DND-41 (cell line): ENCODE results near the gene FGG.

Experiments used
- ATAC-seq: fragments of 200-7000 bp; cut with Tn5 transposase; 3 replicates; pipeline ENCODE4 v1.9.1; 2021; ENCODE audit warnings: low read depth; ENCODE audit not compliant: insufficient read depth
- DNase-seq: peaks from one replicate; pipeline ENCODE4 v3.0.0-alpha.2; 2020
- H2AFZ ChIP-seq: 2 replicates; pipeline ENCODE4 v1.6.0; 2012; ENCODE audit warnings: low read depth, low read length
- H3K27ac ChIP-seq: 2 replicates; pipeline ENCODE4 v1.5.1; 2012; ENCODE audit warnings: low read length, inconsistent platforms
- H3K27me3 ChIP-seq: fragments of 200-600 bp; sonication (generic); 2 replicates; pipeline ENCODE4 v1.6.0; 2012; ENCODE audit warnings: low read length, mild to moderate bottlenecking, inconsistent platforms; ENCODE audit not compliant: insufficient read depth, poor library complexity
- H3K36me3 ChIP-seq: 2 replicates; pipeline ENCODE4 v1.5.1; 2012; ENCODE audit warnings: low read length, inconsistent platforms; ENCODE audit not compliant: insufficient read depth
- H3K4me1 ChIP-seq: 2 replicates; pipeline ENCODE4 v1.5.1; 2012; ENCODE audit warnings: mild to moderate bottlenecking, low read length; ENCODE audit not compliant: insufficient read depth
- H3K4me2 ChIP-seq: 2 replicates; pipeline ENCODE4 v1.6.0; 2012; ENCODE audit warnings: mild to moderate bottlenecking, moderate library complexity, low read length, inconsistent platforms; ENCODE audit not compliant: insufficient read depth
- H3K4me3 ChIP-seq, 2 experiments: fragments of 200-600 bp in 1 of 2; shearing (Covaris generic) in 1 of 2; 2 replicates each; pipeline ENCODE4 v1.5.1; 2012 to 2016; ENCODE audit warnings: inconsistent platforms in 2 of 2, low read length in 2 of 2, mild to moderate bottlenecking in 2 of 2, low read depth in 1 of 2, moderate library complexity in 1 of 2
- H3K79me2 ChIP-seq: 2 replicates; pipeline ENCODE4 v1.6.0; 2012; ENCODE audit warnings: low read length, inconsistent platforms; ENCODE audit not compliant: insufficient read depth
- H3K9ac ChIP-seq: 2 replicates; pipeline ENCODE4 v1.6.0; 2012; ENCODE audit warnings: low read depth, mild to moderate bottlenecking, inconsistent platforms, low read length, moderate library complexity
- H3K9me3 ChIP-seq: 2 replicates; pipeline ENCODE4 v1.5.1; 2012; ENCODE audit warnings: low read length, moderate library complexity, mild to moderate bottlenecking, inconsistent platforms; ENCODE audit not compliant: insufficient read depth, severe bottlenecking
- H4K20me1 ChIP-seq: 2 replicates; pipeline ENCODE4 v1.6.0; 2012; ENCODE audit warnings: low read length; ENCODE audit not compliant: insufficient read depth
- CTCF ChIP-seq: IDR thresholded peaks from 2 replicates; pipeline ENCODE4 v1.5.1; 2012; ENCODE audit warnings: borderline replicate concordance, low read length, moderate library complexity, mild to moderate bottlenecking; ENCODE audit not compliant: poor library complexity, severe bottlenecking; ENCODE audit errors: extremely low read depth
- EZH2 ChIP-seq: IDR thresholded peaks from 3 replicates; pipeline ENCODE4 v1.6.1; 2012; ENCODE audit warnings: borderline replicate concordance, low read depth, mild to moderate bottlenecking, moderate library complexity, low read length, inconsistent platforms; ENCODE audit not compliant: severe bottlenecking

Gene FGG

DNA sequence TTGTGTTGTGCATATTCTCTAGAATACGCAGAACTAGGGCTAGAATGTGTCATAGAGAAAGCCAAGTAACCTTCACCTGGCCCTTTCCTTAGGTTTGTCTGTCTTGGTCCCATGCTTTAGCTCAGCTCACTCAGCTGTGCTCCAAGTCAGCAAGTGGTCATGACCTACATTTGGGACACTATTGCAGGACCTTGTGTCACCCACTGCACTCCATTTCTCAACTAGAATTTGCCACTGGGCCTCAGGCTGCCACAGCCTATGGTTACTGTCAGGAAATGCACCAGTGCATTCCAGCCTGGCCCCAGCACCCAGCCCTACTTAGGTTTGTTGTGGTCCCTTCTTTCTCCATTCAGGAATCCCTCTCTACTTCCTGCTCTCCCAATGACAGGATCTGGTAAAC is 7.7 kb upstream of the FGG start:
- no peak overlapping the region for H3K4me3 ChIP-seq
- no peak overlapping the region for H2AFZ ChIP-seq
- DNase-seq (no peak), ATAC-seq (no peak)
- no peaks in the 10 kb centered on the region for H3K9me3 ChIP-seq
- H3K27me3 ChIP-seq = peaks cover 8% of the 10 kb centered on the region
- no peaks in the 10 kb centered on the region for H3K4me1 ChIP-seq
- no peak overlapping the region for H3K27ac ChIP-seq
- H3K4me2 ChIP-seq = no peak overlapping the region
- TF ChIP-seq EZH2 = no peak
- TF ChIP-seq CTCF = no peak
- no peaks in the 10 kb centered on the region for H4K20me1 ChIP-seq
- H3K79me2 ChIP-seq = no peaks in the 10 kb centered on the region
- H3K9ac ChIP-seq = no peak overlapping the region
- no peaks in the 10 kb centered on the region for H3K36me3 ChIP-seq

DNA sequence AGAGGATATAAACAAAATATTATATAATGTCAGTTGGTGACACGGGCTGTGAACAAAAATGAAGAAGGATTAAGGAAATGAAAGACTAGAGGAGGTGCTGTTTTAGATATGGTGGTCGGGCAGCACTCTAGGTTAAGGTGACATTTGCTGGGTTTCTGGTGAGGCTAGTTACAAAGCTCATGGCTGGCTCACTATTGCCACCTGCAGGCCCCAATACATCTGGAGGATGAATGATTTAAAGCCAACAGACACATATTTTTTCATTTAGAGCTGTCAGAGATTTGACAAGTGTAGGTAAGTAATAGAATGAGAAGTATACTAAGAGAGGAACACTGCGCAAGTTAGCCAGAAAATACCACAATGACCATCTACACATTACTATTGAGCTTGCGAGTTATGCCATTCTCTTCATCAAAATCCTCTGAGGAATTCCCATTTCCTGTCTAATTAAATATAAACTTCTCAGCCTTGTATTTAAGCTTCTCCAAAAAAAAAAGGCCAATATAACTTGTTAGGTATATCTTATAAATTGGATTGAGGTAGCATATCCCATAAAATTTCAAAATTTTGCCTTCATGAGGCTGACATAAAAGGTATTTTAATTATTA is 6.4 kb upstream of the FGG start:
- Histone ChIP-seq H3K79me2 (no peaks in the 10 kb centered on the region), H3K4me1 (no peaks in the 10 kb centered on the region), H3K9me3 (no peaks in the 10 kb centered on the region), H4K20me1 (no peaks in the 10 kb centered on the region), H3K4me3 (no peak overlapping the region), H3K4me2 (no peak overlapping the region), H3K27ac (no peak overlapping the region), H3K36me3 (no peaks in the 10 kb centered on the region), H3K27me3 (peaks cover 8% of the 10 kb centered on the region), H2AFZ (no peak overlapping the region), H3K9ac (no peak overlapping the region)
- TF ChIP-seq EZH2 = no peak
- TF ChIP-seq CTCF = peak; percentile 71
- peak; percentile 81 for ATAC-seq
- DNase-seq = peak; percentile 63

- no peaks in the 10 kb centered on the region for H3K36me3 ChIP-seq
- no peak overlapping the region for H3K9ac ChIP-seq
- no peaks in the 10 kb centered on the region for H4K20me1 ChIP-seq
- no peak overlapping the region for H3K4me2 ChIP-seq
- H3K4me1 ChIP-seq = no peaks in the 10 kb centered on the region
- DNase-seq = no peak
- H2AFZ ChIP-seq = no peak overlapping the region
- H3K4me3 ChIP-seq = no peak overlapping the region
- no peak for ATAC-seq
- no peak overlapping the region for H3K27ac ChIP-seq
- TF ChIP-seq EZH2 (no peak), CTCF (no peak)
- no peaks in the 10 kb centered on the region for H3K79me2 ChIP-seq
- no peaks in the 10 kb centered on the region for H3K9me3 ChIP-seq
- H3K27me3 ChIP-seq = peaks cover 8% of the 10 kb centered on the region
These were observed 5.4 kb upstream of the FGG start for GRCh38 chr4:154617820-154618317.

- Histone ChIP-seq H4K20me1 (no peaks in the 10 kb centered on the region), H3K4me2 (no peak overlapping the region), H2AFZ (no peak overlapping the region), H3K36me3 (no peaks in the 10 kb centered on the region), H3K27me3 (peaks cover 8% of the 10 kb centered on the region), H3K4me3 (no peak overlapping the region), H3K9ac (no peak overlapping the region), H3K9me3 (no peaks in the 10 kb centered on the region), H3K27ac (no peak overlapping the region), H3K79me2 (no peaks in the 10 kb centered on the region), H3K4me1 (no peaks in the 10 kb centered on the region)
- ATAC-seq (no peak), DNase-seq (no peak)
- TF ChIP-seq EZH2 = no peak
- TF ChIP-seq CTCF = no peak
These were observed 4.3 kb upstream of the FGG start for GRCh38 chr4:154616731-154617130.
